ENCODE results near the gene KDM5C.

Gene KDM5C

DNA sequence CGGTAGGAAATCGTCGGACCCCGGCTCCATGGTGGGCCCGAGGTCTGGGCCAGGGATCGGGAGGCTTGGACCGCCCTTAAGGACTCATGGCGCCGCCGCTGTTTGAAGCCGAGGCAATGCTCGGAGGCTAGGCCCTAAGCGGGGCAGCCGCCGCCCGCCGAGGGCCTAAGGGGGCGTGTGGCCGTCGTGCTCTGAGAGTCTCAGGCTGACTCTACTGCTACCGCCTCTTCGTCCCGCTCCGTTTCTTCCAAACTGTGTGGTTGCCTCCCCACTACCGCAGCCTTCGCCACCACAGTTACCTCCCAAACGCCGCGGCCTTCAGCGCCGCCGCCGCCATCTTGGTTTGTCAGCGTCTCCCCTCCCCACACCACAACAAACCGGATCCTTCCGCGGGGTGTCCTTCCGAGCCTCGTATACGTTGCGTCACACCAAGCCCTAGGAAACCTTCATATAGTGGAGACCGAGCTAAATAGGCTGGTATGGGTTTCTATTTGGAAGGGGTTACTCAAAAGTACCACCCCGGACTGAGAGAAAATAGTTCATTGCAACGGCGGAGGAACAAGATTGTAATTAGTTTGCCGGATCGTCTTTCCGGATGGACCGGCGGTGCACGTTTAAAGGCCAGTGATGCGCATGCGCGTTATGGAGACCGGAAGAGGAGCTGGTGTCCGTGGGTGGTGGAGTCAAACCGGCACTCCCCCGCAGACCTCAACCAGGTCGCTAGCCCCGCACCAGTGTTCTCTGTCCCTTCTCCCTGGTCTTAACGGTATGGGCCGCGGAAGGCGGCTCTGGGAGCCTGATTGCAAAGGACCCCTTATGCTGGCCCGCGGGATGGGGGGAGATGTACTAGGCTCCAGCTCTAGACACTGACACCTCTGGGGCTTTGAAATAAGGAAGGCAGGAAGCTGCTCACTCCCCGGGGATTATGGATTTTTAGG lies at the start of gene KDM5C:
Gene KDM5C (minus strand): TSS at position 348 of the 938 bp plus-strand sequence. CDS start 318 bp downstream, at position 30.
- H3K27ac ChIP-seq, result peak within 1 kb of the TSS; percentile 73
- DNase-seq (ENCODE audit: low read depth, low spot score), result peak; percentile 39

DNA sequence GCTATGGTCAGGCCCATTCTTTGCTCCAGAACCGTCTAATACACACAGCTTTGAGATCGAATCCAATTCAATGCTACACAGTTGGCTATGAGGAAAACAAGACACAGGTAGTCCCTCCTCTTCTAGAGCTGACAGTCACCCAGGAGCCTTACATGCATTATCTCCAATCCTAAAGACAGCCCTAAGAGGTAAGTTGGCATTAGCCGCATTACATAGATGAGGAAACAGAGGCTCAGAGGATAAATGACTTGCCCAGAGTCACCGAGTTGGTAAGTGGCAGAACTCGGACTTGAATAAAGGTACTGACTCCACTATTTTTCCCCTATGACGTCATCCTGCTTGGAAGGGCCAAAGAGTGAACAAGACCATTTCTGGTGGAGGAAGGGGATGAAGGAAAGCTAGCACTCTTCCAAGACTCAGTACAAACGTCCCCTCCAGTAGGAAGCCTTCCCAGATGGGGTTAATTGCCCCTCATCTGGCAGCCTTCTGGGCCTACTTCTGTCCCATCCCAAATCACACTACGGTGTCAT lies 47.9 kb upstream of the KDM5C start:
- DNase-seq (ENCODE audit: low read depth, low spot score), result no peak
- H3K27ac ChIP-seq, result no peak overlapping the region

DNA sequence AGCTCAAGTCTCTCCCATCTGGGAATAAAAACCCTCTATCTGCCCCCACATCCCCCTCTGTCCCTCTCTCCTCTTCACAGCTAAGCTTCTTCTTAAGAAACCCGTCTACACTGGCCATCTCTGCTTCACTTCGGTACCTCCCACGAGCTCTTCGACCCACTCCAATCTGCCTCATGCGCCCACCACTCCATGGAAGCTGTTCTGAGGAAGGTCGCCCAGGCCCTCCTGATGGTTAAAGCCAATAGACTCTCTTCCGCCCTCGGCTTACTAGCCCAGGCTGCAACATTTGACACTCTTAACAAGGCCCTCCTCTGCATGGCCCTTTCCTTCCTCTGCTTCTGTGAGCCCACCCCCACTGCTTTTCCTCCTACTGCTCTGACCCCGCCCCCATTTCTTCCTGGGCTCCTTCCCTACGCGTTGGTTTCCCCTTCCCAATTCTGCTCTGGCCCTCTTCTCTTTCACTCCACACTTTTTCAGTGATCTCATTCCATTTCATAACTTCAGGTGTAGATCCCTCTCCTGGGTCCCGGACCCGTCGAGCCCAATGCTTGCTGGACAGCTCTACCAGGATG lies 44.6 kb upstream of the KDM5C start:
- no peak for DNase-seq (ENCODE audit: low read depth, low spot score)
- H3K27ac ChIP-seq, result no peak overlapping the region

DNA sequence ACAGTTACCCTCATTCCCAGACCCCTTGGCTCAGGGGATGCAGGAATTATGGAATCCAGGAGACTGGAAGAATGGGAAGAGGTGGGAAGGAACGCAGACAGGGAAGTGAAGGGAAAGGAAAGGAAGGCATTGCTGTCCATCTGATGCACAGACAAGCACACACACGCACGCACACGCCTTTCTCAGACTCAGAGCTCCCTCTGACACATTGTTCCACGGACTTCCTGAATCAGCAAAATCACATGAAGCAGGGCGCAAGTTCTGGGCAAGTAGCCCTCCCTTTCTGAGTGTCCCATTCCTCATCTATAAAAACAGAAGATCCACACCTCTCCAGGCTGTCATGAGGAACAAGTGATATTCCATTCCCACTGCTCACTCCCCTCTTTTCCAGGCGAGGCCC lies 43.2 kb upstream of the KDM5C start:
- peak; percentile 41 for DNase-seq (ENCODE audit: low read depth, low spot score)
- peak overlapping the region; percentile 7 for H3K27ac ChIP-seq

DNA sequence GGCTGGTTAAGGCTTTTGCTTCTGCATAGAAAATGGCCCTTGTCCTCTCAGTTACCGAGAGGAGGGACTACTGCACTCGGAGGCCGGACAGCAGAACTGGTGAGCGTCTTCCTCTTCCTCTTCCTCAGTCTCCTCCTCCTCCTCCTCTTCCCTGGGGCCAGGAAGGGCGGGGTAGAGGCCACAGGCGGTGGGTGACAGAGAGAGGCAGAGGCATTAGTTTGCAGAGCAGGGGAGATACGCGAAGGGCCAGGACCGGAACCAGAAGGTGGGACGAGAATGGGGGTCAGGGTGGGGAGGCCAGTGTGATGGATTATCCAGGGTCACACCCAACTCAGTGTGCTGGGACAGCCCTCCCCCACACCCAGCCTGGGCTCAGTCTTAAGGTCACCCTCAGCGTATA lies 41.9 kb upstream of the KDM5C start:
- H3K27ac ChIP-seq, result no peak overlapping the region
- DNase-seq (ENCODE audit: low read depth, low spot score), result no peak

DNA sequence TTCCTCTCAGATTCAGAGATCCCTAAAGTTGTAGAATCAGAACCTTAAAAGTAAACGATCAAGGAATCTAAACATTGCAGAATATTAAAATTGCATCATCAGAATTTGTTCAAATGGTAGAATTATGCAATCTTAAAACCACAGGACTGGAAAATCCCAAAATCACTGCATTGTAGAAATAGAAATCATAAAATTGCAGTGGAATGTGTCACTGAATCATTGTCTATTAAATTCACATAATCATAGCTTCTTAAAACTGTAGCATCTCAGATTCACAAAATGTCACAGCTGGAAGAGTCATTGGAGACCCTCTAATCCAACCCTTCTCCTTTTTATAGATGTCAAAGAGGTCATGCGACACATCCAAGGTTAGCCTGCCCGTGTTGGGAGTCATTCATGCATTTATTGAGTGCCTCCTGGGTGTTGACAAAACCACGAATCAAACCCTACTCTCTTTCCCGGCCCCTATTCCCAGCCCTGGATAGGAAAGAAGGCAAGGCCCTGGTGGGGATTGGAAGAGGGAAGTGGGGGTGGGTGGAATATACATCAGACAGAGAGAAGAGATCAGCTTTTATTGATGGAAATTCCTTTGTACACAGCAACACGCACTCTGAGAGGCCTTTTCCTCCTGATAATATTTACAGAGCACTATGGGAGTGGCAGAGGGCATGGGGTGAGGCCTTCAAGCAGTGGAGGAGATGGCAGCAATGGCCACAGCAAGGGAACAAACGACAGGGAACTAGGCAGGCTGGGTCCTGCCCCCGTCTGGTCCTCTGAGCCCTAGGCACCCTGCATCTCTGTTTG lies 41.0 kb upstream of the KDM5C start:
- DNase-seq (ENCODE audit: low read depth, low spot score), result no peak
- peak overlapping the region; percentile 20 for H3K27ac ChIP-seq

DNA sequence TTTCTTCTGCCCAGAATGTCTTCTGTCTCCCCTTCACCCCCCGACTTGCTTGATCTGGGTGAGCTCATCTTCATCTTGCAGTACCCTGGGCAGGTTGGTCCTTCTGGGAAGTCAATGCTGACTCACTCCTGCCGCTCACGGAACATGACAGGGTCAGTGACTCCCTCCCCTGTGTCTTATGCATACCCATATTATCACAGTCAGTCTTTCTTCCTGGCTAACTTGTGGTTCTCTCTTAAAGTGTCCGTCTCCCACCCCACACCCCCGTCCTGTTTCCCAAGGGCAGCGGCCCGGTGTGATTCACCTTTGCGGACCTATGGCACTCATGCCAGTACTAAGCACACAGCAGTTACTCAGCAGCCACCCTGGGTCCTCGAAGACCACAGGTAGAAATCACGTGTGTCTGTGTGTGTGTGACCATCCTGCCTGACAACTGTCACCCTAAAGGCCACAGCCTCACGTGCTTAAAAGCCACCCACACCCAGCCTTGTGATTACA lies 38.6 kb upstream of the KDM5C start:
- DNase-seq (ENCODE audit: low read depth, low spot score), result peak; percentile 37
- peak overlapping the region; percentile 50 for H3K27ac ChIP-seq

DNA sequence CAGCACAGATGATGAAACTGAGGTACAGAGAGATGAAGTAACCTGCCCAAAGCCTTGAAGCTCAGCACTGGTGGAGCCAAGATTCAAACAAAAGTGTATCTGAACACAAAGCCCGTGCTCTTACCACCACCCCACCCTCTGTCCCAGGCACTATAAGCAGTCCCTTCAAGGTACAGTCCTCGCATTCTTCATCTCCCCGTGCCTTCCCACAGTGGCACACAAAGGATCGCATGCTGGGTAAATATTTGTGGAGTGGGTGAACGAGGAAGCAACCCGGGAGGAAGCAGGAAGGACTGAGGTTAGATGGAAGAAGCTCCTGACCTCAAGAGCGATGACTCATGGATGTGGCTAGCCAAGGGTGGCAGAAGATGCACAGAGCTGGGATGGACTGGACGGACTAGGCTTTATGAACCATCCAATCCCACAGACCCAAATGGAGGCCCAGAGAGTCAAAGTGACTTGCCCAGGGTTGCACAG lies 37.9 kb upstream of the KDM5C start:
- no peak for DNase-seq (ENCODE audit: low read depth, low spot score)
- H3K27ac ChIP-seq, result peak overlapping the region; percentile 50

DNA sequence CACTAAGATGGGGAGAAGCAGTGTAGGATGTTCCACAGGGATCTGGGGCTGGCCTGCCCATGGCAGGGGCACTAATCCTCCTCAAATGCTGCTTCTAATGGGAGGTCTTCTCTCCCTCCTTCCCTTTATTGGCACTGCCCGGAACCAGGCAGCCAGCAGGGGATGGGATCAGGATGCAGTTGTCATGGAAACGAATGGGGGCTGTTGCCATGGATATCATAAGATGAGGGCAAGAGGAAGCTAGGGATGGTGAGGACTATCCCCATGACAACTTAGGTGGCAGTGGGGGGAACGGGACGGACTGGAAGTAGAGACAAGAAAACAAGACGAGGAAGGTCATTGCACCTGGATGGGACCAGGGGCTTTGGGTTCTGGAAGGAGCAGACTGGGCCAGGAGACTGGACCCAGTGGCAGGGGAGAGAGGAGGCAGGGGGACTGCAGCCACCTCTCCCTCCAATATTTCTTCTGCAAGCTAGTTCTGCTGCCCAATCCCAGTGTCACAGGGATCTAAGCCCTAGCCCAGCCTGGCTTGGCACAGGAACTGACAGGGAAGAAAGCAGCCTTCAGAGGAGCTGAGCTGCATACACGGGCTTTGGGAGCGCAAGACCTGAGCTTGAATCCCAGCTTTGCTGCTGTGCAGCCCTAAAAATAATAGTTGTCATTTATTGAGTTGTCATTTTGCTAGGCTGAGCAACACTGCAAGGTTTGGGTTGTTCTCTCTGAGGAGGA lies 37.3 kb upstream of the KDM5C start:
- H3K27ac ChIP-seq, result peak overlapping the region; percentile 50
- DNase-seq (ENCODE audit: low read depth, low spot score), result no peak

DNA sequence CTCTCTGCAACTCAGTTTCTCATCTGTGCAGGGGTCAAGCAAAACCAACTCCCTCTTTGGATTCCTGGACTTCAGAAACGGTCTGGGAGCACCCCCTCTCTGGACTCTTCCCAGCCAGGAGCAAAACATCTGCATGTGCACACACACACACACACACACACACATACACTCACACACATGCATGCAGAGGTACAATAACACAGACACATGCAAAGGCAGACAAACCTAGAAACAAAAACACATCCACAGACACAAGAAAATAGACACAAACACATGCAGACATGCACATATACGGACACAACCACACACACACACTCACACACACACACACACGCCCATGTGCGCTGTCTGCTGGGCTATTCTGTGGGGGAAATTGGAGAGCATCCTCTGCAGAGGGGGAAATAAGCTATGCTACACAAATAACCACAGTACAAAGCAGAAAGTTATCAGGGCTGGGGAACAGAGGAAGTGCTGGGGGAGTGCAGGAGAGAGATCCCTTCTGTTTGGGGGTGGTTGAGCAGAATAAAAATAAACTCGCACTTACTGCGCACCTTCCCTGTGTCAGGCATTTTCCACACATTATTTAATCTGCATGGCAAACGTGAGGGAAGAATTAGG lies 36.5 kb upstream of the KDM5C start:
- no peak overlapping the region for H3K27ac ChIP-seq
- DNase-seq (ENCODE audit: low read depth, low spot score), result no peak

DNA sequence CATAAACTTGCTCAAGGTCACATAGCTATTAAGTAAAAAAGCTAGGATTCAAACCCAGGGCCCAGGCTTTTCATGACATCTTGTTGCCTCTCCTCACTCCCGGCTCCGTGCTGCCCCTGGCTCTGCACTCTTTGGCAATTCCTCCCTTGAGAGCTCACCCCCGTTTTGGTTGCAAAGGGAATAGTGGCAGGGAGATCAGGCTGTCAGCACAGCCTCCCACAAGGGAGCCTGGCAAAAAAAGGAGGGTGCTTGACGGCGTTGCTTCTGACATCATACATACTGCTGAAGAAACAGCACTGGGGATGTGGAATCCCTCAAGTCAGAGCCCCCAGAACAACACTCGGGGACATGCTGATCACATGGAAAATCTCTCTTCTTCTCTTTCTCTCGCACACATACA lies 35.8 kb upstream of the KDM5C start:
- no peak overlapping the region for H3K27ac ChIP-seq
- DNase-seq (ENCODE audit: low read depth, low spot score), result no peak

DNA sequence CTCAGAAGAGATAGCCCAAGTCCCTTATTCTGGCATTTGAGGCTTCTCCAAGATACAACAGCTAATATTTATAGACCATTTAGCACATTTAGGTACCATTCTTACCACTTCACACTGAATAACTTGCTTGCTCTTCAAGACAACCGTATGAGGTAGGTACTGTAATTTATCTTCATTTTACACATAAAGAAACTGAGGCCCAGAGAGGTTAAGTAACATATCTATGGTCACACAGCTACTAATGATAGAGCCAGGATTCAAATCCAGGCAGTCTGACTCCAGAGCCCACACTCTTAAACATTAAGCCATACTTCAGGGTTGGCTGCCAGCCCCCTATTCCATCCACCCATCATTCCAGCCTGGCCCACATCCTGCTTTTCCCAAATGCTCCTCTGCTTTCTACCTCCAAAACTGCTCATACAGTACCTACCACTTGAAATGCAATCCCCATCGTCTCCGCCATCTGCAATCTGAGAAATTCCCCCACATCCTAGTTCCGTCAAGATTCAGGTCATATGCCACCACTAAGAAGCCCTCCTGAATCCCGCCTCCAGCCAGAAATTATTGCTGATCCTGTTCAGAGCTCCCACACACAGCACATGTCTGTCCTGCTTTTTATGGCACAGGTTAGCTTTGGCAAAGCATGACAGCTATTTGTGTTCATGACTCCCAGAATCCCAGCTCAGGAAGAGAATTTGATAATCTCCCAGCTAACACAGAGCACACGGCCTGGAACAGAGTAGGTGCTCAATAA lies 32.8 kb upstream of the KDM5C start:
- no peak for DNase-seq (ENCODE audit: low read depth, low spot score)
- no peak overlapping the region for H3K27ac ChIP-seq

DNA sequence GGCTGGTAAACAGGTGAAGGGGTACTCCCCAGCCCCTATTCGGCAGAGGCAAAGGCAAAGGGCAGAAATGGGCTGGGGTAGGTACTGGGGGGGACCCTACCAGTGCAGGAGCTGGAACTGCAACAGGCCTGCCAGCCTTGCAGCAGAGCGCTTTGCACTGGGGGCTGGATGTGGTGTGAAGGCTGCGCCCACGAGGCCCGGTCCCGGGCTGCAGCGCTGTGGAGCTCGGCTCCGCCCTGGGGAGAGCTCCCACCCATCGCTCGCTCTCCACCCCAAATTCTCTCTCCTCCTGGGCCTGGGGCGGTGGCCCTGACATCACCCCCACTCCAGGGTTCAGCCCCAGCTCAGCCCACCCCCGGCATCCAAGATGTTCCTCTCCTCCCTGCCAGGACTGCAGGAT lies 32.2 kb upstream of the KDM5C start:
- no peak for DNase-seq (ENCODE audit: low read depth, low spot score)
- no peak overlapping the region for H3K27ac ChIP-seq

DNA sequence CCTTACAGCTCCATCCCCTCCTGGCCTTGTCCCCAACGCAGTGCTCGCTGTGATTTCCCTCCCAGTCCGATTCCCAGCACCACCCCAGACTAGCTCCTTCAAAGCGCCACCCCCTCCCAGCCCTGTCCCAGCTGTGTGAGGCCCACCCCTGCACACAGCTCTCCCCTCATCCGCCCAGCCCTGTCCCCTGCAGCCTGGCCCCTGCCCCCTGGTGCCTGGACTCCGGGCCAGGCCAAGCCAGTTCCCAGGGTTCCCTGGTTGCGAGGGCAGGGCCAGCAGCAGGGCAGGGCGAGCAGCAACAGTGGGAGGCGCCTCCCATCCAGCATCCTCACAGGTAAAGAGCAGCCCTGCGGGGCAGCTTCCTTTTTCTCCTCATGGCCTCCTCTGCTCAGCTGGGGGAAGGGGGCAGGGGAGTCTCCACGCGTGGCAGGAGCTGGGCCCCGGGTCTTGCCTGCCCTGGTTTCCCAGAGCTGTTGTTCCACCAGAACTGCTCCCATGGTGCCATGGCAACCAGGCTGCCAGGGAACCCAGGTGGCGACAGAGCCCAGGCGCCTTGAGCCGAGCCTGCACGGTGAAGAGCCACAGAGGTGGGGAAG lies 31.5 kb upstream of the KDM5C start:
- no peak for DNase-seq (ENCODE audit: low read depth, low spot score)

DNA sequence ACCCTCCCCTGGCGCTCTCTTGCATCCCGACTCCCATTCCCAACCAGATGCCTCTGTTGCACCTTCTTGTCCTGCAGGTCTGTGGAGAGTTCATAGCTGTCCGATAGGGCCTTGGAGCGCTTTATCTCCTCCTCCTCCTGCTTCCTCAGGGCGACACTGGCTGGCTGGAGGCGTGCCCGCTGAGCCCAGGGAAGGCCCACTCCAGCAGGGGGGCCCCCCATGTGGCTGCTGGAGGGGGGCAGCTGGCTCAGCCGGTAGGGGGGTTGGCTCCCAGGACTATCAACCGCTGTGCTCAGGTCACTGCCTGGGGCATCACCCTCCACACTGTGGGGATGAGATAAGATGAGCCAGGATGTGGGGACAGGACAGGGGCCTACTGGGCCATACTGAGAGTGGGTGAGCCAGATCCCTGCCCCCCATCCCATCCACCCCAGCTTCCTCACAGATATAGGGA lies 30.8 kb upstream of the KDM5C start:
- no peak for DNase-seq (ENCODE audit: low read depth, low spot score)

More for the DNA sequence above, 31.5 kb upstream of the KDM5C start:
- H3K27ac ChIP-seq, result no peak overlapping the region

DNA sequence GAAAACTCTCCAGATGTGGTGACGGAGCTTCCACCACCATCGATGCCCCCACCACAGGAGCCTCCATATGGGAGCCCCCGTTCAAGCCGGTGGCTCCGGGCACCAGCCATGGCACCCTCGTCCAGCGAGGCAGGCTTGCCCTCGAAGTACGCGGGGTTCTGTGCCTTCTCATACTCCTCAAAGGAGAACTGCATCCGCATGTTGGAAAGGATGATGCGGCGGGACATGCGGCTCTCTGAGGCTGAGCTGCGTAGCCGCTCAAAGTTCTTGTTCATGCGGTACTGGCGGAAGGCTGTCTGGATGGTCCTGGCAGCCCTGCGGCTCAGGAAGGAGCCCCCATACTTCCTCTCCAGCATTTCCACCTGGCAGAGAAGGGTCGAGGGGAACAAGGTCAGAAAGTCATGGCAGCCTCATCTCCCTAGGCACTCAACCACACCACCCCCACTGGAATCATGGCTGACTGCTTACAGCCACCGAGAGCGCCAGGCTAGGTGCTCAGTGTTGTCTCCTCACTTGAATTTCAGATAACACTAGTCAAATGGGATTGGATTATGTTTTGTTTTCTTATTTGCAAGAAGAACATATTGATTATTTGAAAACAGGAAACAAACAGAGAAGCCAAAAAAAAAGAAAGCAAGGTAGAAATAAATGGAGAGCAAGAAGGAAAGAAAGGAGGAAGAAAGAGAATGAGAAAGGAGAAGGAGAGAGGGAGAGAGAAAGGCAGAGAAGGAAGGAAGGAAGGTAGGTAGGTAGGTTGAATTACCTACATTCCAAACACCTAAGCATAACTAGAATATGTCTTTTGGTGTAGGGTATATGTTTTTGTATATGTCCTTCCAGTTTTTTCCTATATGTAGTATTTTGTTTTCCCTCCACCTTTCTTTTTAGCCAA lies 29.8 kb upstream of the KDM5C start:
- DNase-seq (ENCODE audit: low read depth, low spot score), result no peak
- H3K27ac ChIP-seq, result no peak overlapping the region

More for the DNA sequence above, 30.8 kb upstream of the KDM5C start:
- H3K27ac ChIP-seq, result no peak overlapping the region

Data from epithelial cell of prostate (primary cell).